Trophoblast cell (in vitro differentiated cells and primary cell): Measurements from ENCODE around the gene NHSL2.

Source experiments
- DNase-seq, 2 donors: peaks; one replicate each; pipeline ENCODE4 v3.0.0-alpha.2; 2016
- H2AFZ ChIP-seq: 2 replicates; pipeline ENCODE4 v1.6.1; 2013; ENCODE audit warnings: low read length, moderate library complexity, mild to moderate bottlenecking; ENCODE audit not compliant: insufficient read depth, poor library complexity
- H2AK5ac ChIP-seq: 2 replicates; pipeline ENCODE4 v1.6.1; 2013; ENCODE audit warnings: mild to moderate bottlenecking, low read length
- H2BK120ac ChIP-seq: 2 replicates; pipeline ENCODE4 v1.6.1; 2013; ENCODE audit warnings: low read length, mild to moderate bottlenecking, moderate library complexity; ENCODE audit not compliant: insufficient read depth, poor library complexity
- H2BK12ac ChIP-seq: 2 replicates; pipeline ENCODE4 v1.6.1; 2013; ENCODE audit warnings: mild to moderate bottlenecking, low read length, moderate library complexity
- H2BK5ac ChIP-seq: 2 replicates; pipeline ENCODE4 v1.6.1; 2013; ENCODE audit warnings: low read length, low read depth, moderate library complexity, mild to moderate bottlenecking; ENCODE audit not compliant: poor library complexity
- H3K14ac ChIP-seq: 2 replicates; pipeline ENCODE4 v1.6.1; 2013; ENCODE audit warnings: mild to moderate bottlenecking, low read length
- H3K18ac ChIP-seq: 2 replicates; pipeline ENCODE4 v1.6.1; 2013; ENCODE audit warnings: mild to moderate bottlenecking, low read length
- H3K23ac ChIP-seq: 2 replicates; pipeline ENCODE4 v1.6.1; 2013; ENCODE audit warnings: low read length
- H3K27ac ChIP-seq: 2 replicates; pipeline ENCODE4 v1.5.1; 2013; ENCODE audit warnings: low read depth, mild to moderate bottlenecking, inconsistent platforms, low read length, moderate library complexity
- H3K27me3 ChIP-seq: 2 replicates; pipeline ENCODE4 v1.6.1; 2013; ENCODE audit warnings: inconsistent platforms, mild to moderate bottlenecking, low read length, moderate library complexity; ENCODE audit not compliant: insufficient read depth
- H3K36me3 ChIP-seq, 2 experiments: 1 replicate in 1 of 2; 2 replicates in 1 of 2; pipeline ENCODE4 v1.6.1; 2013; ENCODE audit warnings: low read length in 2 of 2, mild to moderate bottlenecking in 2 of 2, moderate library complexity in 1 of 2; ENCODE audit not compliant: insufficient read depth in 2 of 2, control insufficient read depth in 1 of 2
- H3K4ac ChIP-seq: 2 replicates; pipeline ENCODE4 v1.6.1; 2013; ENCODE audit warnings: low read depth, mild to moderate bottlenecking, low read length, moderate library complexity
- H3K4me1 ChIP-seq, 2 experiments: 1 replicate in 1 of 2; 2 replicates in 1 of 2; pipeline ENCODE4 v1.6.1; 2013; ENCODE audit warnings: low read length in 2 of 2, mild to moderate bottlenecking in 2 of 2, moderate library complexity in 1 of 2; ENCODE audit not compliant: insufficient read depth in 2 of 2, control insufficient read depth in 1 of 2
- H3K4me2 ChIP-seq: 2 replicates; pipeline ENCODE4 v1.6.1; 2013; ENCODE audit warnings: inconsistent platforms, mild to moderate bottlenecking, low read length, moderate library complexity
- H3K4me3 ChIP-seq: 2 replicates; pipeline ENCODE4 v1.5.1; 2013; ENCODE audit warnings: mild to moderate bottlenecking, low read depth, low read length, inconsistent platforms
- H3K79me1 ChIP-seq: one replicate; pipeline ENCODE4 v1.6.1; 2013; ENCODE audit warnings: low read length
- H3K79me2 ChIP-seq: 2 replicates; pipeline ENCODE4 v1.6.1; 2013; ENCODE audit warnings: low read length, mild to moderate bottlenecking; ENCODE audit not compliant: control insufficient read depth, insufficient read depth, poor library complexity
- H3K9ac ChIP-seq: 2 replicates; pipeline ENCODE4 v1.6.1; 2013; ENCODE audit warnings: mild to moderate bottlenecking, low read length
- H3K9me3 ChIP-seq: 2 replicates; pipeline ENCODE4 v1.6.1; 2013; ENCODE audit warnings: low read depth, mild to moderate bottlenecking, control low read depth, inconsistent platforms, low read length; ENCODE audit not compliant: insufficient read depth
- H4K12ac ChIP-seq: 2 replicates; pipeline ENCODE4 v1.6.1; 2013; ENCODE audit warnings: low read depth, mild to moderate bottlenecking, low read length, moderate library complexity
- H4K8ac ChIP-seq: 2 replicates; pipeline ENCODE4 v1.6.1; 2013; ENCODE audit warnings: low read depth, mild to moderate bottlenecking, low read length, moderate library complexity
- H4K91ac ChIP-seq: one replicate; pipeline ENCODE4 v1.6.1; 2013; ENCODE audit warnings: low read depth, mild to moderate bottlenecking, low read length, moderate library complexity
- WGBS: extraction: QIAGEN DNeasy Blood & Tissue Kit; methylation state at CpG from one replicate; pipeline ENCODE4 v1.1.7; 2013; ENCODE audit warnings: missing lambda C conversion rate; ENCODE audit not compliant: insufficient read length, insufficient coverage; ENCODE audit errors: extremely low coverage; 5-methylcytosine and 5-hydroxymethylcytosine counted together

NHSL2 gene

DNA sequence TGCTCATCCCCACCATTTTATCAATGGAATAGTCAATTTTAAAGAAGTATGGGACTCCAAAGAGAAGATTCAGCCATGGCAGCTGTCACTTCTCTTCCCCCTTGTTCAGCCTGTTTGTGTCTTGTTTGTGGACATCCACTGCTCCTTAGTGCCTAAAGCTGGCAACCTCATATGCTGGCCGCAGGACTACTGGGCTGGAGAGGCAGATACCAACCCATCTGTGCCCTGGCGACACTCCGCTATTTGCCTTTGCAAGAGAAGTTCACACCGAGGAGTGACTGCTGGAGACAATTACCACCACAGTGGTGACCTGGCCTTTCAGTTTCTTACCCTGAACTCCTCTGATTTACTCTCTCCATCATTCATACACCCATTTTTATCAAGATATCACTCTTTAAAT lies 64.3 kb downstream of the NHSL2 start:
- no peaks in the 10 kb centered on the region for H3K36me3 ChIP-seq
- no peaks in the 10 kb centered on the region for H3K27me3 ChIP-seq
- H2BK120ac ChIP-seq, result no peak overlapping the region
- no peak for DNase-seq
- no CpG with 5 or more reads among the region's 4 CpGs for WGBS
- no peak overlapping the region for H3K9ac ChIP-seq
- no peak overlapping the region for H2AFZ ChIP-seq
- H3K4me3 ChIP-seq, result no peak overlapping the region
- H3K79me1 ChIP-seq, result no peaks in the 10 kb centered on the region
- H3K79me2 ChIP-seq, result no peaks in the 10 kb centered on the region
- H4K12ac ChIP-seq, result no peak overlapping the region
- no peak overlapping the region for H3K4ac ChIP-seq
- H4K91ac ChIP-seq, result no peak overlapping the region
- H3K14ac ChIP-seq, result no peak overlapping the region
- H4K8ac ChIP-seq, result no peak overlapping the region
- H3K18ac ChIP-seq, result no peak overlapping the region
- H2BK12ac ChIP-seq, result no peak overlapping the region
- no peak overlapping the region for H3K27ac ChIP-seq
- no peak overlapping the region for H2AK5ac ChIP-seq
- H3K4me1 ChIP-seq, result peaks cover 0 to 7% of the 10 kb centered on the region in 2 experiments
- H3K9me3 ChIP-seq, result no peaks in the 10 kb centered on the region
- H3K23ac ChIP-seq, result no peak overlapping the region
- no peak overlapping the region for H2BK5ac ChIP-seq
- H3K4me2 ChIP-seq, result no peak overlapping the region

- Histone ChIP-seq H3K27ac (no peak overlapping the region), H2AK5ac (no peak overlapping the region), H3K4me1 (peaks cover 0 to 7% of the 10 kb centered on the region in 2 experiments), H2BK120ac (no peak overlapping the region), H3K79me2 (no peaks in the 10 kb centered on the region), H4K8ac (no peak overlapping the region), H3K4me3 (no peak overlapping the region), H3K36me3 (no peaks in the 10 kb centered on the region), H3K9ac (no peak overlapping the region), H3K18ac (no peak overlapping the region), H2AFZ (no peak overlapping the region), H3K79me1 (no peaks in the 10 kb centered on the region), H3K4ac (no peak overlapping the region), H4K12ac (no peak overlapping the region), H3K4me2 (no peak overlapping the region), H2BK5ac (no peak overlapping the region), H4K91ac (no peak overlapping the region), H3K14ac (no peak overlapping the region), H2BK12ac (no peak overlapping the region), H3K23ac (no peak overlapping the region), H3K9me3 (no peaks in the 10 kb centered on the region), H3K27me3 (no peaks in the 10 kb centered on the region)
- DNase-seq, result no peak
- no CpG with 5 or more reads among the region's 3 CpGs for WGBS
Measured at GRCh38 chrX:71976753-71977152, 66.1 kb downstream of the NHSL2 start.

DNA sequence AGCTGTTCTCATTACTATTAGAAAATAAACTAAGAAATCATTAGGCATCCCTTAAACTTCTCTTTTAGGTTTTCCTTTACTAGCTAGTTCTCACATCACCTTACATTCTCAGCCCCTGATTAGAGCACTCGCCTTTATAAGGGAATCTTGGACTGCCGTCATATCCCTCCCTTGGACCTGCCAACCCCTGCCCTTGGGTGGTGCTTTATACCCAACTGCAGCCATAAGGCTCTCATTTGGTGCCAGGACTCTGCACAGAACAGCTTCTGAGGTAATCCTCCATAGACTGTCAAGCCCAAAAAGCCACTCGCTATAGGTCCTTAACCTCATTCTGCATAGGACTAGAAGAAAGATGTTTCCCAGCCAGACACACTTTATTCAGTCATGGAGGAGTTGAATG lies 67.5 kb downstream of the NHSL2 start:
- Histone ChIP-seq H3K36me3 (no peaks in the 10 kb centered on the region), H4K12ac (no peak overlapping the region)

GRCh38 chrX:71989768-71990426 lies 79.3 kb downstream of the NHSL2 start:
- H4K91ac ChIP-seq, result peak overlapping the region; percentile 38
- no peaks in the 10 kb centered on the region for H3K79me2 ChIP-seq
- peaks cover 4% of the 10 kb centered on the region for H3K9me3 ChIP-seq
- H3K9ac ChIP-seq, result no peak overlapping the region
- no peak overlapping the region for H3K18ac ChIP-seq
- H3K27me3 ChIP-seq, result no peaks in the 10 kb centered on the region
- H3K4me2 ChIP-seq, result no peak overlapping the region
- no peak overlapping the region for H3K14ac ChIP-seq
- H2BK5ac ChIP-seq, result no peak overlapping the region
- H3K4ac ChIP-seq, result no peak overlapping the region
- no peak overlapping the region for H2AFZ ChIP-seq
- no CpG with 5 or more reads among the region's 9 CpGs for WGBS
- H3K36me3 ChIP-seq, result no peaks in the 10 kb centered on the region
- H4K12ac ChIP-seq, result peak overlapping the region; percentile 43
- no peak overlapping the region for H3K23ac ChIP-seq
- H2BK120ac ChIP-seq, result no peak overlapping the region
- H3K4me1 ChIP-seq, result peaks cover 11 to 21% of the 10 kb centered on the region in 2 experiments
- no peak for DNase-seq
- H2AK5ac ChIP-seq, result no peak overlapping the region
- no peak overlapping the region for H3K4me3 ChIP-seq
- H4K8ac ChIP-seq, result no peak overlapping the region
- H3K27ac ChIP-seq, result no peak overlapping the region
- H2BK12ac ChIP-seq, result no peak overlapping the region
- H3K79me1 ChIP-seq, result no peaks in the 10 kb centered on the region

More for the DNA sequence above, 67.5 kb downstream of the NHSL2 start:
- Histone ChIP-seq H3K18ac (no peak overlapping the region), H3K4me3 (no peak overlapping the region), H3K4me2 (no peak overlapping the region), H3K27ac (no peak overlapping the region), H2BK5ac (no peak overlapping the region), H2AK5ac (no peak overlapping the region), H3K27me3 (no peaks in the 10 kb centered on the region), H2BK12ac (no peak overlapping the region), H4K91ac (no peak overlapping the region), H3K4me1 (peaks cover 0 to 4% of the 10 kb centered on the region in 2 experiments), H3K9me3 (no peaks in the 10 kb centered on the region), H3K14ac (no peak overlapping the region), H3K4ac (no peak overlapping the region), H3K79me1 (no peaks in the 10 kb centered on the region), H3K23ac (no peak overlapping the region), H2AFZ (no peak overlapping the region), H3K79me2 (no peaks in the 10 kb centered on the region), H2BK120ac (no peak overlapping the region), H4K8ac (no peak overlapping the region), H3K9ac (no peak overlapping the region)
- DNase-seq, result no peak
- WGBS, result no CpG with 5 or more reads among the region's 3 CpGs
